NCI-H1694 (cell line): ENCODE results near the gene C1orf53.
A peak's percentile ranks its signal among the peaks of the same experiment; 100 is the strongest.

Experiments used
- DNase-seq: peaks from one replicate; lab custom pipeline; 2025; lab: John Stamatoyannopoulos, UW

The C1orf53 gene

DNA sequence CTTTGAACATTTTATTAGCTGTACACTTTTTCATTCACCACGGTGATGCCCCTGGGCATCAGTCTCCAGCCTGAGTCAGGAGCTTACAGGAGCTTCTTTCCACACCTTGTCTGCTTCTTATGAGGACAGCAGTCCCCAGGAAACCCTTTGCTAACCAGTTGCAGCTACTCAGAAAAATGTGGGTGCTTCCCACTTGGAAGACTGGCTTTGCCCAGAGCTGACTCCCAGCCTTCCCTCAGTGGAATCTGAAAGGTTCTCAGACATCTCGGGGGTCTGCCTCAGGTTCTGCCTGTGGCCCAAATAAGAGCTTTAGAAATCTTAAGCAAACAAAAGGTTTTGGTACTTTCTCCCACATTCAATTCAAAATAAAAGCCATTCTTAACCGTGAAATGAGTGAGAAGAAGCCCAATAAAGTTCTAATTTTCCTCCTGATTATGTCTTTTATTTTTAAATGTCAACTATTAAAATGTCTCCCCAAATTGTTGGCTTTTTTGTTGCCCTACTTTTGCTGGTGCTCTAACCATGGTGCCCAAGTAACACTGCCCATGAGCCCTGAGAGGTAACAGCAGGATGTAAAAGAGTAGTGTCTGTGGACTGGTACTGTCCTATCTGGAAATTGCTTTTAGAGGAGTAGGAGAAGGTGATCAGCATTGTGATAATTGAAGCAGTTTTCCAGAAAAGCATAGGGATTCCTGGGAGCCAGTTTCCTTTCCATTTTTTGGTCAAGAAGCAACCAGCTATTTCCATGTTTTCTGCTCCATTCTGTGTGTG lies 5.6 kb downstream of the C1orf53 start:
- DNase-seq: no peak

- no peak for DNase-seq
Observed at GRCh38 chr1:197908716-197909220, 6.3 kb downstream of the C1orf53 start.

DNA sequence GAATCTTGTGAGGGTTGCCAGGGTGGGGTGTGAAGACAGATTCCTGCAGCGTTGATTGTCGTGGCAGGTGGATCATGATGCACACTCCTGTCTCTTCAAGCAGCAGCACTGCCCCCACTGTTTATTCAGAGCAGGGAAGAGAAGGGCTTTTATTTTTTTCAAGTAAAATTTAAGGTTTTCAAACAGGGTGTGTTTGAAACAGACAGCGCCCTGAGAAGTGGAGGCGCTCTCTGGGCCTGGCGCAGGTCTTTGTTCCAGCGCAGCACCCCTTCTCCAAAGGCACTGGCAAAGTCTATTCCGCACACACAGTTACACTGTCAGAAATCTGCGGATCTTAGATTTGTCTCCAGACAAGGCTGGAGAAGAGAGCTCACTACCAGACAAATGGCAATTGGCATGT lies 7.0 kb downstream of the C1orf53 start:
- DNase-seq: no peak

DNA sequence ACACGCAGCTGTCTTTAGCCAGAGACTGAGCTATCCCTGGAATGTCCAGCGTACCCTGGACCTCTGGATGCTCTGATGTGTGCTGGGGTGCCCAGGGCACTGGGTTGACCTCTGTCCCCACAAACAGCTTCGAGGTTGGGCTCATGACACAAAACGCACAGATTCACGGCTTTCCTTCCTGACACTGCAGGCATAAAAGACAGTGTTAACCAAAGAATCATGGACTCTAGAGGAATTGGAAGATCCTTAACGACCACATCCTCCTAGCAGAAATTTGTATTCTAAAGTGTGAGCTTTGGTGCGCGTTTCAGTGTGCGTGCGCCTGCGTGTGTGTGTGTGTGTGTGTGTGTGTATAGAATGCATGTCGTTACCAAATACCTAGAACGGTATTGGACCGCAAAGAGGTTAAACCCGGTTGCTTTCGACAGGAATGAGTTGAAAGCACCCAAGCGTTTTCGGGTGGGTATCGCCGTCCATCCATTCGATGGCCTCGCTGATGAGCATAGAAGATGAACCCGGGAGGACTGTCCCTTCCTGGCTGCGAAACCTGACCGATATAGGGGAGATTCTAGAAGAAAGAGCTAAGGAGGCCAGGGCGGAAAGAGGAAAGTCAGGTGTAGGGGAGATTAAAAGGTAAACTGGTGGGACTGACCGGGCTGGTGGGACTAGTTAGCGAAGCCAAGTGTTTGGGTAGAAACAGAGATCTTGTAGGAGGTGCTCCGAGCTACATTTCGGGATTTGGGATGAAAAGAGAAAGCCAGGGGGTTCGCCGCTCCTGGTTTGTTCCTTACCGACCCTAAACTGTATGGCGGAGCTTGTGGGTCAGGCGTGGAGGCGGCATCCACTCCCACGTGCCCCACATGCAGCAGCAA lies 7.9 kb downstream of the C1orf53 start:
- no peak for DNase-seq

DNA sequence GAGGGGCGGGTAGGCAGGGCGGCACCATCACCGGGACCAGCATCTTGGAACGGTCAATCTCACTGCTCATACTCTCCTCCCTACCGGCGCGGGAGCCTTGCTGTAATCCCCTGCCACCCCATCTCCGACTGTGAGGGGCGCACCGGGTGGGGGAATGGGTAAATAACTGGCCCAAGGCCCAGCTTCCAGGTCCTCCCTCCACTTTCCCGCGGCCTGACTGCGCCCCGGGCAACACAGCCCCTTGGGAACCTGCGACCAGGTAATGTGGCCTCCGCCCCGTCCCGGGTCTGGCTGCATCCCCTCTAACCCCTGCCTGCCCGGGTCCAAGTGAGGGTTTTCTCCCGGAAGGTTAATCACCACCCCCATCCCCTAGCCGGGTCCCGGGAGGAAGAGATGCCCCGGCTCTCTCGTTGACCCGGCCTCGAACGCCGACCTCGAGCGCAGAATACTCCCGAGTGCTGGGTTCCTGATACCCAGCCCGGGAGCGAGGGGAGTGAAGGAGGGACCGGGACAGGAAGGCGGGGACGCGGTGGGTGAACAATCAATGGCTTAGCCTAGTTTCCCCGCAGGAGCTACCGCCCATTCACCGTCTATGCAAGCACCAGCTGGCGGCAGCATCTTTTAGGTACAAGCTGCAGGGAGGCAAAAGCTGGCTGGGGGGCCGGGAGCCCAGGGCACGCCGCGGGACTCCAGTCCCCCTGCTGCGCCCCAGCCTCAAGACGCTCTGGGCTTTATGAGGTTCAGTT lies 8.9 kb downstream of the C1orf53 start:
- DNase-seq: no peak

DNA sequence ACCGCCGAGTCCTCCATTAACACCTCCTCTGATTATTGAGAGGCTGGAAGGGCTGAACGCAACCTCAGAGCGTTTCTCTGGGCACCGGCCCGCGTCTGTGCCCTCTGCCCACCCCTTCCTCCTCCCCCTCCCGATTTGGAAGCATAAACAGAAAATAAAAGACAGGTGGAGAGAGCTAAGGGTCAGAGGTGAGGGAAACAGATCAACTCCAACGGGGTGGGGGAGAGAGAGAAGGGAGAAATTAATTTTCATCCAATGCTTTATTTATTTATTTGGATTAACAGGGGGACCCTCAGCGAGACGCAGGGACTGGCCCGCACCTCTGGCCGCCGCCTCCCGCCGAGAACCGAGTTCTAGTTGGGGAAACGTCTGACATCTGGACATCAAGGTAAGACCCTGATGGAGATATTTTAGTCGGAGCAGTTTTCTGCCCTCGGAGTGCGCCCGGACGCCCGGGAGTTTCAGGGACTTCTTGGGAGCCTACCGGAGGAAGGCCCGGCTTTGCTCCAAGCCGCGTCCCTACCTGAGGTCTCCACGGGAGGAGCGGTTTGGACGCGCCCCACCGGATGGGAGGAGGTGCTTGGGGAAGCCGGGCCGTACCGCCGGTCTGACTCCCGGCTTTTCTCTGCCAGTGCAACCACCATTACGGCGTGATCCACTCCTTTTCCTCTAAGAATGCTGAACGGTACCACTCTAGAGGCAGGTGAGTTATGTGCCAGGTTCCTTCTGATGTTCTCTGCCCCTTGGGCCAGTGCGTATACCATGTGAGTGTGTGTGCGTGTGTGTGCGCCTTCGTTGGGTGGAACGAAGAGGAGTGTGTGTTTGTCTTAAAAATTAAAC lies 9.6 kb downstream of the C1orf53 start:
- no peak for DNase-seq

DNA sequence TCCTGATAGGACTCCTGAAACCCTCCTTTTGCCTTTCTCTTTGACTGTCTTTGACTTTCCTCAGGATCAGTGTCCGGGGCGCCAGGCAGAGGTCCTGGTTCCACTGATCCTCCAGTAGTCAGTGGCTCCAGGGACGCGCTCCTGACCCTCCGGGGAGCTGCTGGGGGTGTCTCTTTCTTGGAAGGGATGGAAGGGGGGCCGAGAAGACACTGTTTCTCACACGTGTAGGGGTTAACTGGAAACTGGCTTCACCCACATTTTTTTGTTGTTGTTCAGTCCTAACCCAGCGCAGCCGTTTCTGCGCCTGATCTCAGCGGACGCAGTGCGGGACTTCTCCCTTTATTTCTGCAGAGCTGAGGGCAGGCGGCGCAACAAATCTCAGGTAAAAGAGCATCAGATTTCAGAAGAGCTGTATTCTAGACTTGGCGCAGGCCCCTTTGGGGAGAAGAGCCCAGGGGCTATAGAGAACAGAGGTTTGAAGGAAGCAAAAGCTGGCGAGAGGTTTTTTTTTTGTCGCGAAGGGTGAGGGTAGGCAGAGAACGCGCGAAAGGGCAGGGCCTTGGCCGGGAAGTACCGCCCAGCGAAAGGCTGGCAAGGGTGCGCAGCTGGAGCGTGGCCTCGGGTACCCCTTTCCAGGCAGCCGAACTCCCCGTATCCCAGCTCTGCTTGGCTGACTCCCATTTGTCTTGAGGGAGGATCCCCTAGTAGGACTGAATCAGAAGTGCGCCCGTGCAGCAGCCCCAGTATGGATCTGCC lies 10.5 kb downstream of the C1orf53 start:
- DNase-seq: no peak

DNA sequence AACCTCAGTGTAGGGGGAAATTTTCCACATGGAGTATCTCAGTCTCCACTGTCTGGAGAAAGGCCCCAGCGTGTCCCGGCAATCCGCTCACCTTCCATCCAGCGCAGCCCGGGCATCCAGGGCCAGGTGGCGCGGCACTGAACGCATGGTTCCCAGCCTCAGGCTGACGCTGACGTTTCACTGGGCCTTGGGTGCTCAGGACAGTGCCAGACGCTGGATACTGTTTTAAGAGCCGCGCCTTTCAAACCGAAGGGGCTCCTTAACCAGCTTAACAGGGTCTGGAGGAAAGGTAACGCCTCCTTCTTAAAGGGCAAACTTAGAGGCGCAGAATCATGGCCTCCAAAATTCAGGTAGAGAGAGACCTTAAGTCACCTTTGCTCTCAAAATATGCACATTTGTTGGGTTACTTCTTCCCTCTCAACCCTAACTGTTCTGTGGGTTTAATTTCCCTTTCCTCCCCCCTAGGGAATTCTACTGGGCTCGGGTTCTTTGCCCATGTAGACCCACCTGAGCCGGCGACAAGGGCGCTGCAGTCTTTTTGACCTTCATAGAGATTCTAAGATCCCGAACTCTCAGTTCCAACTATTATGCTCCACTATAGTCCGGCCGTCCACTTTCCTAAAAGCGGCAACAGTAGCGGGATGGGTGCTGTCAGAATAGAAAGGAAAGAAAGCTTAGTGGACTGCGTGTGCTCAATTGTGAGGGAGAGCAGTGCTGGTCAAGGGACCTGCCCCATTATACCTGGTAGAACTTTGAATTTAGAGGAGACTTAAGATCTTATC lies 11.3 kb downstream of the C1orf53 start:
- DNase-seq: no peak

DNA sequence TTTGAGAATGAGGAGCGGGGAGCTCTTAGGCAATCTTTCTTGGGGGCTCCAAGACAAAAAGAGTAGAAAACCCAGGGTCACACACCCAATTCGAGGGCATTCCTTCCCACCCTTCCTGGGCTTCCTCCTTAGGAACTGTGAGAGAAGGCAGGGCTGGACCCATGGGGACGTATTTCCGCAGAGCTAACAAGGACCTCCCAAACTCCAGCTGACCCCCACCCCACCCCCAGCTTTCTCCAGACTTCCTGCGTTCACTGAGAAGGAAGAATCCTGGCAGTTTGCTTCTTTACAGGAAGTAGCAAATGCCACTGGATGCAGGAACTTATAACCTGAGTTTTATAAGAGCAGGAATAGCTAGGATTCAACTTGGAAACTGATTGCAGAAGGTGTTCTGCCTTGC lies 12.1 kb downstream of the C1orf53 start:
- DNase-seq: no peak

DNA sequence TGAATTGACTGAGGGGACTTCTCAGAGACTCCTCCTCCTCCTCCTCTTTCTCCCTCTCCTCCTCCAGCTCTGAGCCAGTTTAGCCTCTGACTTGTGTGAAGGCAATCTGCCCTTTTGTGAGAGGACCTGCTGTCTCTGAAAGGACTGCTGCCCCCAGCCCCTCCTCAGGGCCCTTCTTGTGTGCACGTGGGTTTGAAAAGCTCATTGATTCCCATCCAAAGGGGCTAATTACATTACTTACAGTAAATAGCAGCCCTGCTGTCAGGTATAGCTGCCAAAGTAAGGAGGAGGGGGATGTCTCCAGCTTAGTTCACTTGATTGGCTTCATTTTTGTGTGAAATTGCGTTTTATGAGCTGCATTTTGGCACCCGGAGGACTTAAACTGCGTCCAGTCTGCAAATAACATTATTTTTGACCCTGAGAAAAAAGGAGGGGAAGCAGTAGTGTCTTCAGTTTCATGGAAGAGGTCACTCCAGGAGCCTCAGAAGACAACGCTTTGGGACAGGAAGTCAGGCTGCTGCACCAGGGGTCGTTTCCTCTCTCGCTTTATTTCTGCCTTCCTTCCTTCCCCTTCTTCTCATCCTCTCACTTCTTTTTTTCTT lies 12.9 kb downstream of the C1orf53 start:
- DNase-seq: no peak

- DNase-seq: peak; percentile 61
Observed at GRCh38 chr1:197915862-197916499, 13.6 kb downstream of the C1orf53 start.

DNA sequence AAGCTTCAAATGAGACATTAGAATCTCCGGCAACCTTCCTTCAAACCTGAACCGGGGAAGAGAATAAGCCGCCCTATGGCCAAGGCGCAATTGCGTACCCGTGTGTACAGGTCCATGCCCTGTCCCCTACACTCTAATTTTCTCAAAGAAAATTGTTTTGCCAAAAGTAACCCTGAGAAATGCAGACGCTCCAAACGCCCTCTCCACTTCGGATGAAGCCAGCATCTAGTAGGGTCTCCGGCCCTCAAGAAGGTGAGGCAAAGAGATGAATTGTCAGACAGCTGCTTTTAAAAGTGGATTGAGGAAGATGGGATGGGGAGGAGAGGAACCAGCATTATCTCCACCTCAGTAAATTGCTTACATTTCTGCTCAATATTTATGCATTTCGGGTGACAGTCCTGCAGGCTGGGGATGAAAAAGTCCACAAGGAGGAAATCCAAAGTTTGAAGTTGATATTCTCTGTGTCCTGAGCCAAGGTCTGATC lies 14.1 kb downstream of the C1orf53 start:
- no peak for DNase-seq

GRCh38 chr1:197917805-197918651 lies 15.6 kb downstream of the C1orf53 start:
- no peak for DNase-seq

- no peak for DNase-seq
Observed at GRCh38 chr1:197918807-197919345, 16.4 kb downstream of the C1orf53 start.

DNA sequence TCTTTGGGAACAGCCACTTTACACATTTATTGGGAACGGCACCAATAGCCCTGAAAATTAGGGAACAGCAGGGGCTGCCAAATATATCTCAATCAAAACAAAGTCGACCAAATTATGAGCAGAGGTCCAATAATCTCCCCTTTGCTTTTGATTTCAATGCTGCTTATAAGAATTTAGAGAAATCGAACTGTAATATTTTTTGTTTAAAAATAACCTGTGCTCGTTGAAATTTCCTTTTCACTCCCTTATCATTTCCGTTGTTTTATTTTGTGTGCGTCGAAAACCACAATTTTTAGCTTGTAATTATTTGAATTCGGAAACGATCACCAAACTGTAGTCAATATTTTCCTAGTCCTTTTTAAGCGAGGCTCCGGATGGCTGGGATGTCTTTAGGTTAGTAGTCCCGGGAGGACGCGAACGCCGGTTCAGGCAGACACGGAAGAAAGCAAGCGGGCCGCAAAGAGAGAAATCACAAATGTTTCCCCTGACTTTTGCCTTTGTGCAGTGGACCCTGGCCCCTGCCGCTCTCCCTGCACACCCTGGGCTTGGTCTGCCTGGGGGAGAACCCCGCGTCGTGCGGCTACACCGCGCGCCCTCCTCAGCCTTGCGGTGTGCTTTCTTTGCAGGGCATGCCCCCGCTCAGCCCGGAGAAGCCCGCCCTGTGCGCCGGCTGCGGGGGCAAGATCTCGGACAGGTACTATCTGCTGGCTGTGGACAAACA lies 17.1 kb downstream of the C1orf53 start:
- no peak for DNase-seq

- no peak for DNase-seq
Observed at GRCh38 chr1:197920067-197920396, 17.6 kb downstream of the C1orf53 start.
